ENCODE data around the gene SCAI. TPM values are rescaled to one million over a fixed set of nuclear protein-coding genes. Genes with fewer than 3 reads are reported as not detected.

Gene SCAI
- total and polyA plus RNA-seq, 9 donors, result 3.1 to 13.3 (median 9.2) TPM

DNA sequence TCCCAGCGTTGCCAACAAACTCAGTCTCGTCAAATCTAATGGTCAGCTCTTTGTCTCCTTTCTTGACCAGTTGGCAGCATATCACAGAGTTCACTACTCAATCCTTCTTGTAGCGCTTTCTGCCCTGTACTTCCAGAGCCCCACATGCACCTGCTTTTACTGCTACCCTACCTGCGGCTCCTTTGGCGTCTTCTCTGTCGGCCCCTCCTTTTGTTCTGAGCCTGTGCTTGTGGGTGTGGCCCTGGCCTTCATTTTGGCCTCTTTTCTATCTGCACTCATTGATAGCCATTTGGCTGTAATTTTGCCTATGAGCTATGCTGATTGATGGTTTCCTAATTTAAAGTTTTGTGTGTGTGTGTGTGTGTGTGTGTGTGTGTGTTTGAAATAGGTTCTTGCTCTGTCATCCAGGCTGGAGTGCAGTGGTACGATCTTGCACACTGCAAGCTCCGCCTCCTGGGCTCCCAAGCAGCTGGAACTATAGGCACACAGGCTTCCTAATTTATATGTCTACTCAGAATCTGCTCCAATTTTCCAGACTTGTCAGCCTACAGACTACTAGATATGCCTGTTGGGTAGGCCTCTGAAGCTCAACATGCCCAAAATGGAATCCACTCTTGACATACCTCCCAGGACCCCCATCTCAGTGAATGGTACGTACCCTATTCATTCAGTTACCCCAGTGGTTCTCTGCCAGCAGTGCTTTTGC lies 249.1 kb downstream of the SCAI start:
- Histone ChIP-seq H3K36me3 (no peaks in the 10 kb centered on the region), H3K9me3 (no peaks in the 10 kb centered on the region), H3K4me3 (no peak overlapping the region), H3K27ac (no peak overlapping the region), H3K4me1 (ENCODE audit: insufficient read depth) (no peaks in the 10 kb centered on the region), H3K27me3 (no peaks in the 10 kb centered on the region)
- DNase-seq, result peak in 1 of 5 donors; percentile 8
- WGBS, 3 donors, result 85 to 88% (median 87%) methylated on average over 9 of the region's 9 CpGs
- no peak for TF ChIP-seq CTCF (IDR thresholded peaks at IDR 0.05)
- TF ChIP-seq POLR2A (IDR thresholded peaks at IDR 0.05), result no peak
- no peak for TF ChIP-seq EP300 (IDR thresholded peaks at IDR 0.05)
- intact Hi-C loops (cut with DNase I), result no loop called here

Other genes with a start within 250 kb of the SCAI start
- gene GOLGA1, start 202.4 kb downstream of the SCAI start, total RNA-seq, result 10 to 100 TPM in 6 of 7 donors, 1 to 10 TPM in 1; 8.8 to 26.8 (median 19.2) TPM
- gene GOLGA1, start 202.4 kb downstream of the SCAI start, polyA plus RNA-seq, result 10 to 100 TPM in 1 of 2 donors, 1 to 10 TPM in 1; 7.6 to 15.4 TPM
- gene PPP6C, start 46.3 kb upstream of the SCAI start, total RNA-seq, result 10 to 100 TPM; 26.8 to 39.8 (median 34.6) TPM
- 10 to 100 TPM; 18.2 to 46.6 TPM for gene PPP6C, start 46.3 kb upstream of the SCAI start, polyA plus RNA-seq
- gene RABEPK, start 57.0 kb upstream of the SCAI start, total RNA-seq, result 10 to 100 TPM in 4 of 7 donors, 1 to 10 TPM in 3; 7.7 to 24.4 (median 13.8) TPM
- 10 to 100 TPM; 15.0 to 21.3 TPM for gene RABEPK, start 57.0 kb upstream of the SCAI start, polyA plus RNA-seq
- gene HSPA5, start 97.8 kb upstream of the SCAI start, total RNA-seq, result 100 to 1,000 TPM in 6 of 7 donors, 10 to 100 TPM in 1; 67.1 to 250 (median 147) TPM
- 100 to 1,000 TPM; 111 to 309 TPM for gene HSPA5, start 97.8 kb upstream of the SCAI start, polyA plus RNA-seq
- 10 to 100 TPM; 36.5 to 53.7 (median 43.9) TPM for gene GAPVD1, start 118.3 kb upstream of the SCAI start, total RNA-seq
- 10 to 100 TPM in 1 of 2 donors, 1 to 10 TPM in 1; 9.4 to 23.4 TPM for gene GAPVD1, start 118.3 kb upstream of the SCAI start, polyA plus RNA-seq

Measured in ovary (tissue), 9 donors.